ENCODE results near the gene PLEKHA5. TPM values are rescaled to one million over a fixed set of nuclear protein-coding genes. Genes with fewer than 3 reads are reported as not detected.

PLEKHA5 gene
- total and polyA plus RNA-seq, 2 experiments from 2014 or later = 82.8 to 112 TPM

GRCh38 chr12:19110221-19110940 lies 19.2 kb upstream of the PLEKHA5 start:
- no peak overlapping the region for H2AFZ ChIP-seq
- no peak overlapping the region; the same call in 1 of the 2 replicates for H3K27ac Mint-ChIP-seq
- no peak overlapping the region for H3K4me2 ChIP-seq
- H3K9me3 Mint-ChIP-seq = no peaks in the 10 kb centered on the region
- peaks cover 7% of the 10 kb centered on the region for H3K27me3 Mint-ChIP-seq (ENCODE audit: insufficient read depth, low read depth, poor library complexity)
- peaks cover 10% of the 10 kb centered on the region for H3K4me1 Mint-ChIP-seq
- H3K27ac ChIP-seq (ENCODE audit: low read depth) = no peak overlapping the region
- no peaks in the 10 kb centered on the region for H3K9me2 ChIP-seq (ENCODE audit: insufficient read depth)
- TF ChIP-seq EZH2phosphoT487 (IDR thresholded peaks at IDR 0.05; ENCODE audit: unreplicated experiment) = no peak
- TF ChIP-seq ETS1 (IDR thresholded peaks at IDR 0.05) = no peak
- no peak for TF ChIP-seq STAT1 (IDR thresholded peaks at IDR 0.05; ENCODE audit: unreplicated experiment)
- no peak for TF ChIP-seq REST (IDR thresholded peaks at IDR 0.05; ENCODE audit: unreplicated experiment)
- no peak for TF ChIP-seq CREB1 (CRISPR knock-in tag; IDR thresholded peaks at IDR 0.05; ENCODE audit: low read depth)
- TF ChIP-seq JUNB (IDR thresholded peaks at IDR 0.05; ENCODE audit: unreplicated experiment) = no peak
- TF ChIP-seq ZNF462 (CRISPR knock-in tag; IDR thresholded peaks at IDR 0.05) = no peak
- TF ChIP-seq ZNF114 (CRISPR knock-in tag; IDR thresholded peaks at IDR 0.05) = no peak
- TF ChIP-seq CTCF (conservative IDR thresholded peaks at IDR 0.05; ENCODE audit: low read depth in 2 of 2) = no peak
- TF ChIP-seq ZNF331 (CRISPR knock-in tag; IDR thresholded peaks at IDR 0.05; ENCODE audit: low read depth) = no peak
- no peak for TF ChIP-seq EZH2 (IDR thresholded peaks at IDR 0.05; ENCODE audit: low read depth, unreplicated experiment)
- TF ChIP-seq POLR2AphosphoS5 (IDR thresholded peaks at IDR 0.05; ENCODE audit: low read depth) = no peak
- TF ChIP-seq NANOG (IDR thresholded peaks at IDR 0.05; ENCODE audit: borderline replicate concordance) = no peak
- H3F3A ChIP-seq (replicated peaks; ENCODE audit: low read depth) = no peaks in the 10 kb centered on the region
- H3K79me2 ChIP-seq (replicated peaks; ENCODE audit: insufficient read depth) = no peaks in the 10 kb centered on the region
- DNase-seq (ENCODE audit: low spot score) (no peak), ATAC-seq (no peak)
- H4K20me1 ChIP-seq (replicated peaks; ENCODE audit: insufficient read depth) = no peaks in the 10 kb centered on the region
- peaks cover 6% of the 10 kb centered on the region; the same call in 1 of the 2 replicates for H3K4me1 ChIP-seq (ENCODE audit: insufficient read depth)
- no peaks in the 10 kb centered on the region for H3K36me3 ChIP-seq (ENCODE audit: insufficient read depth)
- no peak overlapping the region for H3K4me3 ChIP-seq
- no peaks in the 10 kb centered on the region; the same call in 2 of the 3 replicates for H3K36me3 Mint-ChIP-seq (ENCODE audit: low read depth)
- H3K27me3 ChIP-seq (ENCODE audit: insufficient read depth) = no peaks in the 10 kb centered on the region
- H3K4me3 Mint-ChIP-seq = no peak overlapping the region

All from GM23338 (cell line).